ENCODE measurements around the gene SHC2.
"Not testable (repeated sequence)": the region's sequence is repeated elsewhere in the genome, so short reads cannot be mapped to it uniquely, and the experiment has no call there.

SHC2 gene

DNA sequence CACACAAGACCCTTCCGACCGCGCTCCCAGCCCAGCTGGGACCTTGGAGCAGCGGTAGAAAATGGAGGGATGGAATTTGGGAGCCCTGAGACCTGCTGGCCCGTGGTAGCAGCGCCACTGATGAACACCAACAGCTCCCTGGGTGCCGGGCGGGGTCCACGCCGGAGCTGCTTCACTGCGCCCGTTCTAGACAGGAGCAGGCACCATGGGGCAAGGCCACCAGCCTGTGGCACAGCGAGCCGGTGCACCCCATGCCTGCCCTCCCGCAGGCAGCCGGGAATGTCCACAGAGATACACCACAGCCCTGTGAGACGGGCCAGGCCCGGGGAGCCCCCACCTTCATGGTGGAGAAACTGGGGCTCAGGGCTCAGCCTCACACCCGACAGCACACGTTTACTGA lies 9.9 kb upstream of the SHC2 start:
- in situ Hi-C loops (cut with MboI; ENCODE audit: low sequenced_read_pairs) = no loop called here

GRCh38 chr19:469833-470232 lies 9.0 kb upstream of the SHC2 start:
- in situ Hi-C loops (cut with MboI; ENCODE audit: low sequenced_read_pairs) = no loop called here

- in situ Hi-C loops (cut with MboI; ENCODE audit: low sequenced_read_pairs) = no loop called here
Measured at GRCh38 chr19:468587-469256, 7.9 kb upstream of the SHC2 start.

GRCh38 chr19:467554-467953 lies 6.7 kb upstream of the SHC2 start:
- in situ Hi-C loops (cut with MboI; ENCODE audit: low sequenced_read_pairs) = no loop called here

GRCh38 chr19:465056-465816 lies 4.4 kb upstream of the SHC2 start:
- in situ Hi-C loops (cut with MboI; ENCODE audit: low sequenced_read_pairs) = no loop called here

GRCh38 chr19:464208-464545 lies 3.3 kb upstream of the SHC2 start:
- in situ Hi-C loops (cut with MboI; ENCODE audit: low sequenced_read_pairs) = no loop called here

- in situ Hi-C loops (cut with MboI; ENCODE audit: low sequenced_read_pairs) = no loop called here
Measured at GRCh38 chr19:463483-464207, 2.8 kb upstream of the SHC2 start.

DNA sequence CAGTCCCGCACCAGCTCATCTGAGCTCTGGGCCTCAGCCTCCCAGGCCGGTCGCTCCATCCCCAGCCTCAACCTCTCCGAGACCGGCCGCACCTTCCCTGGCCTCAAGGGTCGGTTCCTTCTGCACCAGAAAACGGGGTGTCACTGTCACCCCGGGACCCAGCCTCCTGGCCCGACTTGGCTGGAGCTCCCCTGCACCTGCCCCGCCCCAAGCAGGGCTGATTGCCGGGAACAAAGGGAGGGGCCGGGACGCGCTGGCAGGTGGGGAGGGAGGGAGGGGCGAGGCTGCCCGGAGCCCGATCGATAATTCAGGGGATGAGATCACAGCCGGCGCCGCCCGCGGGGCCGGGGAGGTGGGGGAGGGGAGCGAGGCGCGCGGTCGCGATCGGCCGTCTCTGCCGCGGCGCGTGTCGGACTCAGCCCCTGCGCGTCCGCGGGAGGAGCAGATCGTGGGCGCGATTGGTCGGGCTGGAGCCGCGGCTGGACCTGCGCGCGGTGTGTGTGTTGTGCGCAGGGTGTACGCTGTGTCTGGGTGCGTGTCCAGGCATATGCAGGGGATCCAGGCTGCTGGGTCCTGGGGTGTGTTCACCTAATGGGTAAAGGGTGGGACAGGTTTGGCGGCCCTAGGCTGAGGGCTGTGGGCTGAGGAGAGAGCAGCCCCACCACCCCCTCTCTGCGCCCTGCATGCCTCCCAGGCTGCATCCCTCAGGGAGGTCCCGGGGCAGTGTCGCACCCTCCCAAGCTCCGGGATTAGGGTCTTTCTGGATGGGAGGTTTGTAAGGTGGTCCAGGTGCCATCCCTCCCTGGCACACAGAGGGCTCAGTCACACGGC lies 1.1 kb upstream of the SHC2 start:
- in situ Hi-C loops (cut with MboI; ENCODE audit: low sequenced_read_pairs) = no loop called here

- in situ Hi-C loops (cut with MboI; ENCODE audit: low sequenced_read_pairs) = no loop called here
Measured at GRCh38 chr19:459724-460511, 915 bp downstream of the SHC2 start.

- in situ Hi-C loops (cut with MboI; ENCODE audit: low sequenced_read_pairs) = no loop called here
Measured at GRCh38 chr19:458091-459042, 2.5 kb downstream of the SHC2 start.

DNA sequence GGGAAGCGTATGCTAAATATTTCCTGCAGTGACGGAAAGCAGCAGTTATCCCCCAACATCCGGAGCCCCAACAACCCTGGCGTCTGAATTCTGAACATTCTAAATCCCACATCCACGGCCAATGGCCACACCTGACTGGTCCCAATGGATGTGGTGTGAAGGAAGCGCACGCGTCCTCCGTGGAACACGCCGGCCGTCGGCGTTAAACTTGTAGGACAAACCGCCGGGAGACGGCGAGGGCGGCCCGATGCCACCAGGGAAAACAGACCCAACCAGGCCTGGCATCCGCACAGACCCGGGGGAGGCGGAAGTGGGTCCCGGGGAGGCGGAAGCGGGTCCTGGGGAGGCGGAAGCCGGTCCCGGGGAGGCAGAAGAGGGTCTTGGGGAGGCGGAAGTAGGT lies 3.2 kb downstream of the SHC2 start:
- in situ Hi-C loops (cut with MboI; ENCODE audit: low sequenced_read_pairs) = no loop called here

GRCh38 chr19:456547-457110 lies 4.2 kb downstream of the SHC2 start:
- in situ Hi-C loops (cut with MboI; ENCODE audit: low sequenced_read_pairs) = no loop called here

GRCh38 chr19:455851-456546 lies 4.8 kb downstream of the SHC2 start:
- in situ Hi-C loops (cut with MboI; ENCODE audit: low sequenced_read_pairs) = no loop called here

DNA sequence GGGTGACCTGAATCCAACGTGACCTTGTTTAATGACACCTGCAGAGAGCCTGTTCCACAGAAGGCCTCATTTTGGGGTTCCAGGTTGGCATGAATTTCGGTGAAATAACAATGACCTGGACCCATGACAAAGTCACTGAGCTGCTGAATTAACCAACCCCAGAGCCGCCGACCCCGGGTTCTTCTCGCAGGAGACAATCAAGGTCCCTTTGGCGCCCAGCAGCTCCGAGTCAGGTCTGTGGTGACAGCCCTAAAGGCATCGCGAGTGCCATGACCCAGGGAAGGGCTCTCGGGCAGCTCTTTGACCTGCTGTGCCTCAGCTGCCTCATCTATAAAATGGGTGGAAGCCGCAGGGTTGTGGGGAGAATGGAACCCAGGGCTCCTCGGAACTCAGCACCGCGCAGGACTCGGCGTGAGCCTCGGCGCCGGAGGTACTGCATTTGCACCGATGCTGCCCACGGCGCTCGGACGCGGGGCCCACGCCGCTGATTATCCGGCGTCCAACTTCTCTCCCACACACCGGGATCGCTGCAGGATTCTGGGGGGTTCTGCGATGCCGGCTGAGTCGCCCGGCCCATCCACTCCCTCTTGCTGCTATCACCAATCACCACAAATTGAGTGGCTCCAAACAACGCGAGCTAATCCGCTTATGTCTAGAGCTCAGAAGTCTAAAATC lies 5.7 kb downstream of the SHC2 start:
- in situ Hi-C loops (cut with MboI; ENCODE audit: low sequenced_read_pairs) = no loop called here

- in situ Hi-C loops (cut with MboI; ENCODE audit: low sequenced_read_pairs) = no loop called here
Measured at GRCh38 chr19:453606-454005, 7.2 kb downstream of the SHC2 start.

DNA sequence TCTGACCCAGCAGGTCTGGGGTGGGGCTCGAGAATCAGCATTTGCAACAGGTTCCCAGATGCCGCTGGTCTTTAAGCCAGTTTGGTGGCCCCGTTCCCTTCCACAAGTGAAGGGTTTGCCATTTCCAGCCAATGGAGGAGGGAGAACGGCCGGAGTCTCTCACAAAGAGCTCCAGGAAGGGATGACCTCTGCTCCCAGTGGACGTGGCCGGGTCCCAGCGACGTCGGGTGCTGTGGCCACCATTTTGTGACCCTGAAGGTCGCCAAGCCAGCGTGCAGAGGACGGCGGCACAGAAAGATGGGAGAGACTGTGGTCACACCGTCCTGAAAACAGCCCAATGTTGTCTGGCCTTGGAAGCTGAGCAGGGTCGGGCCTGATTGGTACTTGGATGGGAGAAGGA lies 8.0 kb downstream of the SHC2 start:
- in situ Hi-C loops (cut with MboI; ENCODE audit: low sequenced_read_pairs) = no loop called here

GRCh38 chr19:450912-451481 lies 9.8 kb downstream of the SHC2 start:
- in situ Hi-C loops (cut with MboI; ENCODE audit: low sequenced_read_pairs) = not testable (repeated sequence)

GRCh38 chr19:449916-450315 lies 10.9 kb downstream of the SHC2 start:
- in situ Hi-C loops (cut with MboI; ENCODE audit: low sequenced_read_pairs) = no loop called here

All from hTERT RPE-1 (cell line).